H1 (cell line): ENCODE measurements around the gene RASGRF1. TPM values are rescaled to one million over a fixed set of nuclear protein-coding genes. Genes with fewer than 3 reads are reported as not detected.

Experiments
- EZH2 ChIP-seq: fragments of 200-600 bp; sonication (generic); IDR thresholded peaks from 2 replicates; pipeline ENCODE4 v1.7.1; 2012; ENCODE audit warnings: low read depth, mild to moderate bottlenecking, moderate library complexity, low read length, inconsistent platforms; ENCODE audit not compliant: severe bottlenecking
- JUND ChIP-seq: IDR thresholded peaks from 2 replicates; pipeline ENCODE4 v1.6.1; 2011; ENCODE audit warnings: mild to moderate bottlenecking, improper control_type of control experiment, low read length
- MAFK ChIP-seq: IDR thresholded peaks from 2 replicates; pipeline ENCODE4 v1.6.1; 2012; ENCODE audit warnings: low read depth, mild to moderate bottlenecking, improper control_type of control experiment, low read length
- SRF ChIP-seq: IDR thresholded peaks from 2 replicates; pipeline ENCODE4 v1.6.1; 2011; ENCODE audit warnings: mild to moderate bottlenecking, low read depth, low read length, moderate library complexity
- TCF12 ChIP-seq: IDR thresholded peaks from 2 replicates; pipeline ENCODE4 v1.6.1; 2011; ENCODE audit warnings: low read depth, mild to moderate bottlenecking, low read length
- polyA plus RNA-seq, 7 experiments: library from polyadenylated mRNA; depleted of rRNA in 3 of 7; stranded (reverse) in 5 of 7; unstranded in 2 of 7; fragments of >200 nt in 5 of 7; fragments of 200-250 nt in 2 of 7; gene quantifications; 1 replicate in 5 of 7; 2 replicates in 1 of 7; 4 replicates in 1 of 7; pipeline versions ENCODE4 v1.2.1 to v1.2.3, GENCODE V29; 2011 to 2013; ENCODE audit warnings: missing spikeins in 2 of 7, mixed read lengths in 2 of 7
- total RNA-seq: library from RNA; stranded (reverse); fragmentation: NEBNext Ultra II Directional; extraction: Animal tissue kit (Norgen Biotek cat#: 25700); gene quantifications from 2 replicates; pipeline ENCODE4 v1.2.1, GENCODE V29; 2021

The RASGRF1 gene
- total and polyA plus RNA-seq, 2 of the 8 experiments (the other 6 are each of a cell fraction or from before 2014, with no cell fraction given), result 0.42 to 0.67 TPM

DNA sequence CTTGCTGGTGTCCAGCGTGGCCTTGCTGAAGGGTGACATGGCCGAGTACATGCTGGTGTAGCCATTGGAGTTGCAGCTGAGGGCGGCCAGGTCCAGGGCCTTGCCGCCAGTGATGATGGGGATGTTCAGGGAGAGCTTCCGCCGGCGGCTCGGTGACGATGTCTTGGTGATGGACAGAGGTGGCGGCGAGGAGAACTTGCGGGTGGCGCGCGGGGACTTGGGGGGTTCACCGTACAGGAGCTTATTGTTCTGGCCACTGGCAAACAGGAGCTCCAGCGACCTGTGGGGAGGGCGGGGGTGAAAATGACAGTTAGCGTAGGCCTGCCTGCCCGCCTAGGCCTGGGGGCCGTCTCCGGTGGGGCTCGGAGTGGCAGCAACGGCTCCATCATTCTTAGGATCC lies 86.7 kb downstream of the RASGRF1 start (continued):
- no peak for TF ChIP-seq JUND
- no peak for TF ChIP-seq MAFK
- TF ChIP-seq EZH2, result no peak
- TF ChIP-seq SRF, result no peak
- TF ChIP-seq TCF12, result no peak
